ENCODE results near the gene PSEN1. TPM values are rescaled to one million over a fixed set of nuclear protein-coding genes. Genes with fewer than 3 reads are reported as not detected.

The PSEN1 gene
- total RNA-seq, 3 donors from 2014 or later = 45.6 to 64.5 (median 63.2) TPM

GRCh38 chr14:73105050-73105449 lies 31.3 kb upstream of the PSEN1 start:
- TF ChIP-seq POLR2A (IDR thresholded peaks at IDR 0.05) (no peak), CTCF (IDR thresholded peaks at IDR 0.05) (no peak), POLR2AphosphoS5 (IDR thresholded peaks at IDR 0.05) (no peak)
- Histone ChIP-seq H3K4me1 (no peaks in the 10 kb centered on the region), H3K27me3 (no peaks in the 10 kb centered on the region), H3K27ac (no peak overlapping the region), H3K4me3 (no peak overlapping the region), H3K36me3 (peaks cover 14% of the 10 kb centered on the region), H3K9me3 (no peaks in the 10 kb centered on the region)
- no peak for DNase-seq (ENCODE audit: low spot score in 2 of 2)
- intact Hi-C loops (cut with DNase I; ENCODE audit: low total_unique reads) = no loop called here

GRCh38 chr14:73105727-73106126 lies 30.6 kb upstream of the PSEN1 start:
- Histone ChIP-seq H3K36me3 (peaks cover 11% of the 10 kb centered on the region), H3K27me3 (no peaks in the 10 kb centered on the region), H3K4me1 (no peaks in the 10 kb centered on the region), H3K27ac (no peak overlapping the region), H3K4me3 (no peak overlapping the region), H3K9me3 (no peaks in the 10 kb centered on the region)
- intact Hi-C loops (cut with DNase I; ENCODE audit: low total_unique reads) = no loop called here
- no peak for DNase-seq (ENCODE audit: low spot score in 2 of 2)
- no peak for TF ChIP-seq CTCF (IDR thresholded peaks at IDR 0.05)
- no peak for TF ChIP-seq POLR2AphosphoS5 (IDR thresholded peaks at IDR 0.05)
- TF ChIP-seq POLR2A (IDR thresholded peaks at IDR 0.05) = no peak

GRCh38 chr14:73116079-73116665 lies 20.1 kb upstream of the PSEN1 start:
- no peak for TF ChIP-seq CTCF (IDR thresholded peaks at IDR 0.05)
- Histone ChIP-seq H3K9me3 (no peaks in the 10 kb centered on the region), H3K4me3 (no peak overlapping the region), H3K27me3 (no peaks in the 10 kb centered on the region), H3K4me1 (no peaks in the 10 kb centered on the region), H3K36me3 (peaks cover 7% of the 10 kb centered on the region), H3K27ac (no peak overlapping the region)
- intact Hi-C loops (cut with DNase I; ENCODE audit: low total_unique reads) = no loop called here
- no peak for DNase-seq (ENCODE audit: low spot score in 2 of 2)

GRCh38 chr14:73124180-73124894 lies 12.0 kb upstream of the PSEN1 start:
- Histone ChIP-seq H3K9me3 (no peaks in the 10 kb centered on the region), H3K4me1 (no peaks in the 10 kb centered on the region), H3K27ac (no peak overlapping the region), H3K36me3 (no peaks in the 10 kb centered on the region), H3K4me3 (no peak overlapping the region), H3K27me3 (no peaks in the 10 kb centered on the region)
- intact Hi-C loops (cut with DNase I; ENCODE audit: low total_unique reads) = no loop called here
- no peak for DNase-seq (ENCODE audit: low spot score in 2 of 2)
- TF ChIP-seq POLR2AphosphoS5 (IDR thresholded peaks at IDR 0.05) (no peak), CTCF (IDR thresholded peaks at IDR 0.05) (no peak), POLR2A (IDR thresholded peaks at IDR 0.05) (no peak)

GRCh38 chr14:73125169-73125588 lies 11.1 kb upstream of the PSEN1 start:
- DNase-seq (ENCODE audit: low spot score in 2 of 2) = no peak
- Histone ChIP-seq H3K4me3 (no peak overlapping the region), H3K27ac (no peak overlapping the region), H3K36me3 (no peaks in the 10 kb centered on the region), H3K9me3 (no peaks in the 10 kb centered on the region), H3K4me1 (no peaks in the 10 kb centered on the region), H3K27me3 (no peaks in the 10 kb centered on the region)
- TF ChIP-seq POLR2A (IDR thresholded peaks at IDR 0.05) (no peak), CTCF (IDR thresholded peaks at IDR 0.05) (no peak), POLR2AphosphoS5 (IDR thresholded peaks at IDR 0.05) (no peak)
- intact Hi-C loops (cut with DNase I; ENCODE audit: low total_unique reads) = no loop called here
